NCI-H446 (cell line): ENCODE data around the gene HOXB4.
A peak's percentile ranks its signal among the peaks of the same experiment; 100 is the strongest.

Experiments
- DNase-seq, 2 experiments: peaks; one replicate each; lab custom pipeline; 2025; lab: John Stamatoyannopoulos, UW

Gene HOXB4

GRCh38 chr17:48615047-48615962, 37.2 kb upstream of the HOXB4 start, which contains the start of gene HOXB8:
Gene HOXB8 (minus strand): TSS chr17:48615292. CDS start chr17:48614704, 588 bp downstream.
- DNase-seq, result no peak

GRCh38 chr17:48613862-48614694, 35.9 kb upstream of the HOXB4 start:
- DNase-seq, result no peak

GRCh38 chr17:48612854-48613691, 34.9 kb upstream of the HOXB4 start:
- DNase-seq, result peak in 1 of 2 experiments; percentile 40

GRCh38 chr17:48612456-48612853, 34.3 kb upstream of the HOXB4 start:
- no peak for DNase-seq

- no peak for DNase-seq
Observed at GRCh38 chr17:48611681-48612455, 33.7 kb upstream of the HOXB4 start.

GRCh38 chr17:48611213-48611612, 33.1 kb upstream of the HOXB4 start:
- no peak for DNase-seq

- peak; percentile 47 to 63 for DNase-seq
Observed at GRCh38 chr17:48610282-48611211, 32.4 kb upstream of the HOXB4 start, which contains the start of gene HOXB7. Gene HOXB7 (minus strand): TSS chr17:48611017. CDS start chr17:48610918, 99 bp downstream.

- no peak for DNase-seq
Observed at GRCh38 chr17:48609759-48610281, 31.7 kb upstream of the HOXB4 start.

- DNase-seq, result no peak
Observed at GRCh38 chr17:48609033-48609432, 30.9 kb upstream of the HOXB4 start.

GRCh38 chr17:48608494-48608834, 30.3 kb upstream of the HOXB4 start:
- DNase-seq, result no peak

- DNase-seq, result no peak
Observed at GRCh38 chr17:48606892-48607614, 28.9 kb upstream of the HOXB4 start.

- no peak for DNase-seq
Observed at GRCh38 chr17:48605991-48606891, 28.1 kb upstream of the HOXB4 start.

- DNase-seq, result no peak
Observed at GRCh38 chr17:48605409-48605919, 27.3 kb upstream of the HOXB4 start.

GRCh38 chr17:48604770-48605329, 26.7 kb upstream of the HOXB4 start, which contains the start of gene HOXB6:
Gene HOXB6 (minus strand): TSS chr17:48604986. CDS start chr17:48598150, 6,836 bp downstream.
- no peak for DNase-seq

- no peak for DNase-seq
Observed at GRCh38 chr17:48603959-48604769, 26.0 kb upstream of the HOXB4 start.
